GM12878 (cell line): ENCODE results near the gene KIF24. TPM values are rescaled to one million over a fixed set of nuclear protein-coding genes. Genes with fewer than 3 reads are reported as not detected.

Source experiments
- ASH2L ChIP-seq: fragments of 300-600, 200-600 bp; sonication (generic); IDR thresholded peaks from 2 replicates; pipeline ENCODE4 v1.6.1; 2017; ENCODE audit warnings: low read depth, mild to moderate bottlenecking, borderline replicate concordance
- CBX3 ChIP-seq: fragments of 200-600 bp; sonication (generic); IDR thresholded peaks from 2 replicates; pipeline ENCODE4 v1.6.1; 2016; ENCODE audit warnings: low read depth, borderline replicate concordance
- GATAD2B ChIP-seq: fragments of 450-650 bp; conservative IDR thresholded peaks from 2 replicates; pipeline ENCODE4 v1.6.1; 2017; ENCODE audit warnings: low read depth, mild to moderate bottlenecking, moderate library complexity
- HDAC6 ChIP-seq: fragments of 200-600 bp; sonication (generic); IDR thresholded peaks from one replicate; pipeline ENCODE4 v1.8.0; 2017; ENCODE audit warnings: antibody characterized with exemption; ENCODE audit not compliant: unreplicated experiment
- JUNB ChIP-seq: IDR thresholded peaks from 2 replicates; pipeline ENCODE4 v1.6.1; 2016; ENCODE audit warnings: antibody characterized with exemption, mild to moderate bottlenecking
- LARP7 ChIP-seq: fragments of 450-650 bp; IDR thresholded peaks from 2 replicates; pipeline ENCODE4 v1.6.1; 2017; ENCODE audit warnings: mild to moderate bottlenecking
- MEF2A ChIP-seq: IDR thresholded peaks from 2 replicates; pipeline ENCODE4 v1.6.1; 2011; ENCODE audit warnings: low read depth, mild to moderate bottlenecking, low read length, moderate library complexity; ENCODE audit not compliant: insufficient read depth
- MYB ChIP-seq: fragments of 150-350 bp; IDR thresholded peaks from 2 replicates; pipeline ENCODE4 v1.6.1; 2014; ENCODE audit warnings: mild to moderate bottlenecking, low read depth, low read length, borderline replicate concordance
- NR2C1 ChIP-seq: fragments of 450-650 bp; IDR thresholded peaks from 2 replicates; pipeline ENCODE4 v1.6.1; 2017; ENCODE audit warnings: antibody characterized with exemption, mild to moderate bottlenecking, moderate library complexity
- POLR2A ChIP-seq: IDR thresholded peaks from 2 replicates; pipeline ENCODE4 v1.6.1; 2011; ENCODE audit warnings: low read depth, mild to moderate bottlenecking, low read length
- POLR2AphosphoS5 ChIP-seq: IDR thresholded peaks from 2 replicates; pipeline ENCODE4 v1.6.1; 2011; ENCODE audit warnings: mild to moderate bottlenecking, low read length, inconsistent platforms
- RAD21 ChIP-seq: IDR thresholded peaks from 2 replicates; pipeline ENCODE4 v1.6.1; 2011; ENCODE audit warnings: mild to moderate bottlenecking, low read depth, low read length, moderate library complexity; ENCODE audit not compliant: insufficient read depth
- RB1 ChIP-seq: fragments of 450-650 bp; formaldehyde crosslinking; IDR thresholded peaks from 2 replicates; pipeline ENCODE4 v1.6.1; 2017; ENCODE audit warnings: mild to moderate bottlenecking, borderline replicate concordance
- RBBP5 ChIP-seq: fragments of 200-600 bp; sonication (generic); conservative IDR thresholded peaks from 2 replicates; pipeline ENCODE4 v1.6.1; 2016
- SIX5 ChIP-seq: IDR thresholded peaks from 2 replicates; pipeline ENCODE4 v1.6.1; 2011; ENCODE audit warnings: mild to moderate bottlenecking, low read depth, low read length, moderate library complexity; ENCODE audit not compliant: severe bottlenecking
- SMAD5 ChIP-seq: IDR thresholded peaks from 2 replicates; pipeline ENCODE4 v1.6.1; 2016; ENCODE audit warnings: antibody characterized with exemption, low read depth
- TARDBP ChIP-seq: IDR thresholded peaks from 2 replicates; pipeline ENCODE4 v1.6.1; 2016; ENCODE audit warnings: borderline replicate concordance
- polyA plus RNA-seq, 11 experiments: library from polyadenylated mRNA; depleted of rRNA in 4 of 11; unstranded in 6 of 11; stranded (reverse) in 5 of 11; fragments of >200 nt; fragmentation: Nextera tagmentation in 4 of 11; fragmentation: Illumina TruSeq in 1 of 11; extraction: Ambion mirVana in 4 of 11; extraction: Trizol in 1 of 11; gene quantifications; 1 replicate in 1 of 11; 2 replicates in 10 of 11; pipeline versions ENCODE4 v1.2.1 to v1.2.3, GENCODE V29; 2011 to 2016; ENCODE audit warnings: inconsistent platforms in 2 of 11, missing spikeins in 2 of 11, low read depth in 1 of 11
- total RNA-seq, 4 experiments: library from RNA; depleted of rRNA in 3 of 4; stranded (reverse); fragments of >200 nt in 3 of 4; fragmentation: Illumina TruSeq in 1 of 4; extraction: Trizol in 1 of 4; gene quantifications; 2 replicates each; pipeline versions ENCODE4 v1.2.1 to v1.2.3, GENCODE V29; 2013 to 2021
- TF ChIP-seq, protein P1 (sequence below): fragments of 450-650 bp; IDR thresholded peaks from 2 replicates; pipeline ENCODE4 v1.6.1; 2016; ENCODE audit warnings: mild to moderate bottlenecking
- TF ChIP-seq, protein P2 (sequence below): fragments of 450-650 bp; IDR thresholded peaks from 2 replicates; pipeline ENCODE4 v1.6.1; 2016; ENCODE audit warnings: mild to moderate bottlenecking
- TF ChIP-seq, protein P3 (sequence below): fragments of 450-650 bp; formaldehyde crosslinking; IDR thresholded peaks from 2 replicates; pipeline ENCODE4 v1.4.0; 2020; ENCODE audit warnings: mild to moderate bottlenecking, moderate library complexity
- TF ChIP-seq, protein P4 (sequence below): fragments of 150-350 bp; IDR thresholded peaks from 2 replicates; pipeline ENCODE4 v1.6.1; 2014; ENCODE audit warnings: mild to moderate bottlenecking, low read depth, low read length
- TF ChIP-seq, protein P5 (sequence below): IDR thresholded peaks from 2 replicates; pipeline ENCODE4 v1.6.1; 2011; ENCODE audit warnings: mild to moderate bottlenecking, low read depth, low read length, moderate library complexity; ENCODE audit not compliant: insufficient replicate concordance

KIF24 gene
- total and polyA plus RNA-seq, 10 of the 15 experiments (the other 5 are each of a cell fraction or from before 2014, with no cell fraction given), result 0.58 to 6.7 (median 5.3) TPM

DNA sequence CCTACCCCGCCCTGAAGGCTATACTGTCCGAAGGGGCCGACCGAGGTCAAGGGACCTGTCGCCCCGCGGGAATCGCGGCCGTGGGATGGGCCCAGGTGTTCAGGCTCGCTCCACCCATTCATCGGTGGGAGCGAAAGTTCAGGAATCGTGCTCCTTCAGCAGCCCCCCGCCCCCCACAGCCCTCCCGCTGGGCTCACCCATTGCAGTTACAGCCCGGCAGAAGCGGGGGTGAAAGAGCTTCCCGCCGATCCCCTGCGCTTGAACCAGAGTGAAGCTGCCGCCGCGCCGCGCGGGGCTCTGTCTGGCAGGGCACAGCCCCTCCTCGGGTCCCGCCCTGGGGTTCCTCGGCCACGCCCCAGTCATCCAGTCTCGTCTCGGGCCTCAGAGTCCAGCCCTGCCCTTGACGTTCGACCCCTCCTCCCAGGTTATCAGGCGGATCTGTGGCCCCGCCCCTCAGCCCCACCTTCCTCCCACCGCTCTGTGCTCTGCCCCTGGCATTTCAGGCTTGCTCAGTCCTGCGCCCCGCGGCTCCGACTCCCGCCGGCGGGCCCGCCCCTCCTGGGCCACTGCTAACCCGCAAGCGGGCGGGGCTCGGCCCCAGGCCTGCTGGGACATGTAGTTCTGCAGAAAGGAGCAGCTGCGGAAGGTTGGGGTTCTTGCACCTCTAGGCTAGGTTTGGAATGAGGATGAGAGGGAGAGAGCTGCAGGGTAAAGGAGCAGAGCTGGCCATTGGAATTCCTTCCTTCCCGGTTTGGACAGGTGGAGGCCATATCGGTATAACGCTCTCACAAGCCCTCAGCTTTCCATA is 47.7 kb upstream of the KIF24 start, which contains the start of gene MYORG (continued):
- no peak for TF ChIP-seq RBBP5
- no peak for TF ChIP-seq MYB
- TF ChIP-seq, protein P1, sequence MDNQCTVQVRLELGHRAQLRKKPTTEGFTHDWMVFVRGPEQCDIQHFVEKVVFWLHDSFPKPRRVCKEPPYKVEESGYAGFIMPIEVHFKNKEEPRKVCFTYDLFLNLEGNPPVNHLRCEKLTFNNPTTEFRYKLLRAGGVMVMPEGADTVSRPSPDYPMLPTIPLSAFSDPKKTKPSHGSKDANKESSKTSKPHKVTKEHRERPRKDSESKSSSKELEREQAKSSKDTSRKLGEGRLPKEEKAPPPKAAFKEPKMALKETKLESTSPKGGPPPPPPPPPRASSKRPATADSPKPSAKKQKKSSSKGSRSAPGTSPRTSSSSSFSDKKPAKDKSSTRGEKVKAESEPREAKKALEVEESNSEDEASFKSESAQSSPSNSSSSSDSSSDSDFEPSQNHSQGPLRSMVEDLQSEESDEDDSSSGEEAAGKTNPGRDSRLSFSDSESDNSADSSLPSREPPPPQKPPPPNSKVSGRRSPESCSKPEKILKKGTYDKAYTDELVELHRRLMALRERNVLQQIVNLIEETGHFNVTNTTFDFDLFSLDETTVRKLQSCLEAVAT, result peak; percentile 70; the same call in 1 of the 2 replicates
- TF ChIP-seq MEF2A, result no peak
- 0 out of 2 replicates have a peak, but pooled peaks have one; percentile 48 for TF ChIP-seq TARDBP
- no peak for TF ChIP-seq RAD21
- TF ChIP-seq, protein P2, sequence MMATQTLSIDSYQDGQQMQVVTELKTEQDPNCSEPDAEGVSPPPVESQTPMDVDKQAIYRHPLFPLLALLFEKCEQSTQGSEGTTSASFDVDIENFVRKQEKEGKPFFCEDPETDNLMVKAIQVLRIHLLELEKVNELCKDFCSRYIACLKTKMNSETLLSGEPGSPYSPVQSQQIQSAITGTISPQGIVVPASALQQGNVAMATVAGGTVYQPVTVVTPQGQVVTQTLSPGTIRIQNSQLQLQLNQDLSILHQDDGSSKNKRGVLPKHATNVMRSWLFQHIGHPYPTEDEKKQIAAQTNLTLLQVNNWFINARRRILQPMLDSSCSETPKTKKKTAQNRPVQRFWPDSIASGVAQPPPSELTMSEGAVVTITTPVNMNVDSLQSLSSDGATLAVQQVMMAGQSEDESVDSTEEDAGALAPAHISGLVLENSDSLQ, result peak; percentile 56
- TF ChIP-seq, protein P3, sequence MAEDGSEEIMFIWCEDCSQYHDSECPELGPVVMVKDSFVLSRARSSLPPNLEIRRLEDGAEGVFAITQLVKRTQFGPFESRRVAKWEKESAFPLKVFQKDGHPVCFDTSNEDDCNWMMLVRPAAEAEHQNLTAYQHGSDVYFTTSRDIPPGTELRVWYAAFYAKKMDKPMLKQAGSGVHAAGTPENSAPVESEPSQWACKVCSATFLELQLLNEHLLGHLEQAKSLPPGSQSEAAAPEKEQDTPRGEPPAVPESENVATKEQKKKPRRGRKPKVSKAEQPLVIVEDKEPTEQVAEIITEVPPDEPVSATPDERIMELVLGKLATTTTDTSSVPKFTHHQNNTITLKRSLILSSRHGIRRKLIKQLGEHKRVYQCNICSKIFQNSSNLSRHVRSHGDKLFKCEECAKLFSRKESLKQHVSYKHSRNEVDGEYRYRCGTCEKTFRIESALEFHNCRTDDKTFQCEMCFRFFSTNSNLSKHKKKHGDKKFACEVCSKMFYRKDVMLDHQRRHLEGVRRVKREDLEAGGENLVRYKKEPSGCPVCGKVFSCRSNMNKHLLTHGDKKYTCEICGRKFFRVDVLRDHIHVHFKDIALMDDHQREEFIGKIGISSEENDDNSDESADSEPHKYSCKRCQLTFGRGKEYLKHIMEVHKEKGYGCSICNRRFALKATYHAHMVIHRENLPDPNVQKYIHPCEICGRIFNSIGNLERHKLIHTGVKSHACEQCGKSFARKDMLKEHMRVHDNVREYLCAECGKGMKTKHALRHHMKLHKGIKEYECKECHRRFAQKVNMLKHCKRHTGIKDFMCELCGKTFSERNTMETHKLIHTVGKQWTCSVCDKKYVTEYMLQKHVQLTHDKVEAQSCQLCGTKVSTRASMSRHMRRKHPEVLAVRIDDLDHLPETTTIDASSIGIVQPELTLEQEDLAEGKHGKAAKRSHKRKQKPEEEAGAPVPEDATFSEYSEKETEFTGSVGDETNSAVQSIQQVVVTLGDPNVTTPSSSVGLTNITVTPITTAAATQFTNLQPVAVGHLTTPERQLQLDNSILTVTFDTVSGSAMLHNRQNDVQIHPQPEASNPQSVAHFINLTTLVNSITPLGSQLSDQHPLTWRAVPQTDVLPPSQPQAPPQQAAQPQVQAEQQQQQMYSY (CRISPR knock-in tag), result no peak
- TF ChIP-seq, protein P4, sequence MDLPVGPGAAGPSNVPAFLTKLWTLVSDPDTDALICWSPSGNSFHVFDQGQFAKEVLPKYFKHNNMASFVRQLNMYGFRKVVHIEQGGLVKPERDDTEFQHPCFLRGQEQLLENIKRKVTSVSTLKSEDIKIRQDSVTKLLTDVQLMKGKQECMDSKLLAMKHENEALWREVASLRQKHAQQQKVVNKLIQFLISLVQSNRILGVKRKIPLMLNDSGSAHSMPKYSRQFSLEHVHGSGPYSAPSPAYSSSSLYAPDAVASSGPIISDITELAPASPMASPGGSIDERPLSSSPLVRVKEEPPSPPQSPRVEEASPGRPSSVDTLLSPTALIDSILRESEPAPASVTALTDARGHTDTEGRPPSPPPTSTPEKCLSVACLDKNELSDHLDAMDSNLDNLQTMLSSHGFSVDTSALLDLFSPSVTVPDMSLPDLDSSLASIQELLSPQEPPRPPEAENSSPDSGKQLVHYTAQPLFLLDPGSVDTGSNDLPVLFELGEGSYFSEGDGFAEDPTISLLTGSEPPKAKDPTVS, result no peak
- TF ChIP-seq JUNB, result no peak
- no peak for TF ChIP-seq ASH2L
- TF ChIP-seq CBX3, result no peak
- TF ChIP-seq, protein P5, sequence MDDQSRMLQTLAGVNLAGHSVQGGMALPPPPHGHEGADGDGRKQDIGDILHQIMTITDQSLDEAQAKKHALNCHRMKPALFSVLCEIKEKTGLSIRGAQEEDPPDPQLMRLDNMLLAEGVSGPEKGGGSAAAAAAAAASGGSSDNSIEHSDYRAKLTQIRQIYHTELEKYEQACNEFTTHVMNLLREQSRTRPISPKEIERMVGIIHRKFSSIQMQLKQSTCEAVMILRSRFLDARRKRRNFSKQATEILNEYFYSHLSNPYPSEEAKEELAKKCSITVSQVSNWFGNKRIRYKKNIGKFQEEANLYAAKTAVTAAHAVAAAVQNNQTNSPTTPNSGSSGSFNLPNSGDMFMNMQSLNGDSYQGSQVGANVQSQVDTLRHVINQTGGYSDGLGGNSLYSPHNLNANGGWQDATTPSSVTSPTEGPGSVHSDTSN, result no peak
- TF ChIP-seq GATAD2B, result 0 out of 2 replicates have a peak, but pooled peaks have one; percentile 17
- no peak for TF ChIP-seq HDAC6
- TF ChIP-seq SMAD5, result no peak
- peak; percentile 78 for TF ChIP-seq NR2C1
- TF ChIP-seq POLR2A, result peak; percentile 65
- TF ChIP-seq LARP7, result peak; percentile 64; the same call in 1 of the 2 replicates
- TF ChIP-seq RB1, result peak; percentile 24; the same call in 1 of the 2 replicates
- no peak for TF ChIP-seq POLR2AphosphoS5
- TF ChIP-seq SIX5, result peak; percentile 91
